Immature natural killer cell (primary cell): Measurements from ENCODE around the gene S1PR5. TPM values are rescaled to one million over a fixed set of nuclear protein-coding genes. Genes with fewer than 3 reads are reported as not detected.
"Not testable (repeated sequence)": the region's sequence is repeated elsewhere in the genome, so short reads cannot be mapped to it uniquely, and the experiment has no call there.

ENCODE experiments used
- DNase-seq, 3 donors: peaks; one replicate each; pipeline ENCODE4 v3.0.0; 2022; ENCODE audit warnings: mixed read lengths in 1 of 3
- H3K27ac Mint-ChIP-seq, 6 donors: one replicate each; pipeline ENCODE4 v1.8.0; 2020; ENCODE audit warnings: mixed read lengths in 6 of 6, mild to moderate bottlenecking in 5 of 6, inconsistent platforms in 4 of 6, moderate library complexity in 3 of 6
- H3K27me3 Mint-ChIP-seq, 3 donors: one replicate each; pipeline ENCODE4 v1.8.0; 2020 to 2021; ENCODE audit warnings: low read depth in 3 of 3, mild to moderate bottlenecking in 3 of 3, mixed read lengths in 3 of 3, moderate library complexity in 3 of 3, inconsistent platforms in 1 of 3
- H3K36me3 Mint-ChIP-seq, 3 donors: one replicate each; pipeline ENCODE4 v1.8.0; 2020; ENCODE audit warnings: mixed read lengths in 3 of 3, inconsistent platforms in 2 of 3, mild to moderate bottlenecking in 2 of 3
- H3K4me1 Mint-ChIP-seq, 2 donors: one replicate each; pipeline ENCODE4 v1.8.0; 2020; ENCODE audit warnings: inconsistent platforms in 2 of 2, mild to moderate bottlenecking in 2 of 2, mixed read lengths in 2 of 2, moderate library complexity in 1 of 2
- H3K4me3 Mint-ChIP-seq, 5 donors: one replicate each; pipeline ENCODE4 v1.8.0; 2020; ENCODE audit warnings: mild to moderate bottlenecking in 5 of 5, mixed read lengths in 5 of 5, inconsistent platforms in 3 of 5, moderate library complexity in 3 of 5
- H3K9me3 Mint-ChIP-seq, 6 donors: one replicate each; pipeline ENCODE4 v1.8.0; 2020; ENCODE audit warnings: mild to moderate bottlenecking in 6 of 6, mixed read lengths in 6 of 6, inconsistent platforms in 4 of 6, moderate library complexity in 3 of 6
- polyA plus RNA-seq, 3 donors: library from polyadenylated mRNA; unstranded; fragments of 300-500 nt; fragmentation: Illumina TruSeq; gene quantifications; one replicate each; pipeline ENCODE4 v1.2.3, GENCODE V29; 2021

Gene S1PR5
- polyA plus RNA-seq, 3 donors from 2014 or later: 383 to 659 (median 399) TPM

DNA sequence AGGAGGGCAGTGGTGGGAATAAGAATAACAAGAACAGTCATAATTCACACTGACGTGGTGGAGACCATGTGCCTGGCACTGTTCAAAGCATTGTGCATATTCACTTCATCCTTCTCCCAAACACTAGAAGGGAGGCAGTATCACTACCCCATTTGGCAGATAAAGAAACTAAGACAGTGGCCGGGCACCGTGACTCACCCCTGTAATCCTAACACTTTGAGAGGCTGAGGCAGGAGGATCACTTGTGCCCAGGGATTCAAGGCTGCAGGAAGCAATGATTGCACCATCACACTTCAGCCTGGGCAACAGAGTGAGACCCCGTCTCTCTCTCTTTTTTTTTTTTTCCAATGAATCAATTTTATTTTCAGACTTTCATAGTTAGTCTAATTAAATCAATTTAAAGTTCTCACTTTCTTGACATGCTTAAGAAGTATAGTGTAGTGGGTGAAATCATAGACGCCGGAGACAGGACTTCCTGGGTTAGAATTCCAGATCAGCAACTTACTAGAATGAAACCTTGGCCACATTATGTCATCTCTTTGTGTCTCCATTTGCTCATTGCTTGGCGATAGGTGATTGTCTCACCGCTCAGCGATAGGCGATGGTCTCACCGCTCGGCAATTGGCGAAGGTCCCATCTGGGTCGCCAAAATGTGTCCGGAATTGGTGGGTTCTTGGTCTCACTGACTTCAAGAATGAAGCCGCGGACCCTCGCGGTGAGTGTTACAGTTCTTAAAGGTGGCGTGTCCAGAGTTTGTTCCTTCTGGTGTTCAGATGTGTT is 21.1 kb upstream of the S1PR5 start:
- H3K4me1 Mint-ChIP-seq: peaks cover 19 to 28% of the 10 kb centered on the region in 2 donors
- peak overlapping the region in 3 of 6 donors; percentile 34 to 81 (median 77) for H3K27ac Mint-ChIP-seq
- no peaks in the 10 kb centered on the region for H3K9me3 Mint-ChIP-seq
- no peaks in the 10 kb centered on the region for H3K36me3 Mint-ChIP-seq
- DNase-seq: no peak
- H3K4me3 Mint-ChIP-seq: peak overlapping the region; percentile 56 to 84 (median 69)
- peaks cover 0 to 5% (median 5%) of the 10 kb centered on the region in 3 donors for H3K27me3 Mint-ChIP-seq

DNA sequence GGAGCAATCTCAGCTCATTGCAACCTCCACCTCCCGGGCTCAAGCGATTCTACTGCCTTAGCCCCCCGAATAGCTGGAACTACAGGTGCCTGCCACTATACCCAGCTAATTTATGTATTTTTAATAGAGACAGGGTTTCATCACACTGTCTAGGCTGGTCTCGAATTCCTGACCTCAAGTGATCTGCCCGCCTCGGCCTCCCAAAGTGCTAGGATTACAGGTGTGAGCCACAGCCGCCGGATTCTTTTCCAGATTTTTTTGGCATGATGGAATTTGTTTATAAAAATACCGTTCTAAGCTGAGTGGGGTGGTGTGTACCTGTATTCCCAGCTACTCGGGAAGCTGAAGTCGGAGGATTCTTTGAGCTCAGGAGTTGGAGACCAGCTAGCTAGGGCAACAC is 20.4 kb upstream of the S1PR5 start:
- DNase-seq: no peak
- peaks cover 11 to 22% of the 10 kb centered on the region in 2 donors for H3K4me1 Mint-ChIP-seq
- H3K9me3 Mint-ChIP-seq: no peaks in the 10 kb centered on the region
- no peak overlapping the region for H3K27ac Mint-ChIP-seq
- peaks cover 0 to 6% (median 0%) of the 10 kb centered on the region in 3 donors for H3K27me3 Mint-ChIP-seq
- H3K36me3 Mint-ChIP-seq: no peaks in the 10 kb centered on the region
- H3K4me3 Mint-ChIP-seq: no peak overlapping the region

DNA sequence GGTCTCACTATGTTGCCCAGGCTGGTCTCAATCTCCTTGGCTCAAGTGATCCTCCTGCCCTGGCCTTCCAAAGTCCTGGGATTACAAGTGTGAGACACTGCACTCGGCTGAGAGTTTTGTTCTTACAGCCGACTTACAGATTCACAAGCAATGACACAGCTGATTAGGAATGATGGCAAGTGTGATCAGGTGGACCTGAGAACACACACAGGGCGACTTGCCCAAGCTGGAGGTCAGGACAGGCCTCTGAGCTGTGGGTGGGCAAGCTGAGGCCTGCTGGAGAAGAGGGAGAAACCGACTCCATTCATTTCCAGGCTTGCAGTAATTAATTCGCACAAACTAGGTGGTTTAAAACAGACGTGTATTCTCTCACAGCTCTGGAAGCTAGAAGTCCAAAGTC is 18.4 kb upstream of the S1PR5 start:
- Mint-ChIP-seq H3K36me3 (no peaks in the 10 kb centered on the region), H3K27ac (no peak overlapping the region), H3K4me3 (no peak overlapping the region), H3K4me1 (peaks cover 11 to 17% of the 10 kb centered on the region in 2 donors), H3K9me3 (no peaks in the 10 kb centered on the region), H3K27me3 (peaks cover 0 to 7% (median 0%) of the 10 kb centered on the region in 3 donors)
- no peak for DNase-seq

DNA sequence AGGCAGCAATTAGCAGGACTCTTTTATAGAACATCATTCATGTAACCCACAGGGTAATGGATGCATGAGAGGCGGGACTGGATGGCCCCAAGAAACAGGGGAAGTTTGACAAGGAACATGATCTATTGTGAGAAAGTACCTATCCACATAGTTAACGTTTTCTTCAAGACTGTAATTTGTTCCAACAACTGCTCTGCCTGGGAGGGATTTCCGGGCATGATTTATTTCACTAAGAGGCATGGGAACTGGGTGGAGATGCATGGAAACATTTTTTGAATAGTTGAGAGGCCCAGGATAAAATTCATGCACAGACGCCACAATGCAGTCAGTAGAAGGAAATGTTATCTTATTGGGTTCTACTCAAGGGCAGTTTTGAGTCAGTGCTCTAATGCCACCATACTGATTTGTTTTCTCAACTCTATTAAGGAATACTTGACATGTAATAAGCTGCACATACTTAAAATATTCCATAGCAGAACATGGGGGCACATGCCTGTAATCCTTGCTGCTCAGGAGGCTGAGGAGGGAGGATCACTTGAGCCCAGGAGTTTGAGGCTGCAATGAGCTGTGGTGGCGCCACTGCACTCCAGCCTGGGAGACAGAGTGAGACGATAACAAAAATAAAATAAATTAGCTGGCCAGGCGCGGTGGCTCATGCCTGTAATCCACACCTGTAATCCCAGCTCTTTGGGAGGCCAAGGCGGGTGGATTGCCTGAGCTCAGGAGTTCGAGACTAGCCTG is 16.6 kb upstream of the S1PR5 start:
- no peak for DNase-seq
- Mint-ChIP-seq H3K27ac (no peak overlapping the region), H3K36me3 (no peaks in the 10 kb centered on the region), H3K4me3 (no peak overlapping the region), H3K9me3 (no peaks in the 10 kb centered on the region), H3K4me1 (peaks cover 8 to 11% of the 10 kb centered on the region in 2 donors), H3K27me3 (peaks cover 0 to 5% (median 0%) of the 10 kb centered on the region in 3 donors)

DNA sequence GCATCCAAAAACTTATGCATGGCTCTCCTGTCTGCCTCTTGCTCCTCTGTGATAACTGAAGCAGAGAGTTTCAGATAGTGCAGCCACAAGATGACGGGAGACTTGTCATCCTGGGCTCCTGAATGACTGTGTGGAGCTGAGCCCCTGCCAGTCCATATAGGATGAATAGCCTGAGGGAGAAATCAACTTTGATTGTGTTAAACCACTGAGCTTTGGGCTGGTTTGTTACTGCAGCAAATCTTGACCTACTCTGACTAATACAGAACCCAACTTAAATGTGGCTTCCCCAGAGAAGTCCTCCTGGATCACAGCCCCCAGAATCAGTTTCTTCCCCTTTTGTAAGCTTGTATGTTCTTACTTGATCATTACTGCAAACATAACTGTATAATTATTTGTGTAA is 15.2 kb upstream of the S1PR5 start:
- H3K4me1 Mint-ChIP-seq: peaks cover 0 to 3% of the 10 kb centered on the region in 2 donors
- H3K27ac Mint-ChIP-seq: no peak overlapping the region
- peaks cover 0 to 2% (median 0%) of the 10 kb centered on the region in 3 donors for H3K27me3 Mint-ChIP-seq
- H3K9me3 Mint-ChIP-seq: no peaks in the 10 kb centered on the region
- no peak overlapping the region for H3K4me3 Mint-ChIP-seq
- DNase-seq: no peak
- no peaks in the 10 kb centered on the region for H3K36me3 Mint-ChIP-seq

GRCh38 chr19:10526887-10527286 is 9.6 kb upstream of the S1PR5 start:
- not testable (repeated sequence) for H3K9me3 Mint-ChIP-seq, H3K4me3 Mint-ChIP-seq, DNase-seq, H3K36me3 Mint-ChIP-seq
- peaks cover 3 to 16% (median 6%) of the 10 kb centered on the region in 3 donors for H3K27me3 Mint-ChIP-seq
- H3K4me1 Mint-ChIP-seq: peaks cover 29 to 30% of the 10 kb centered on the region in 2 donors
- peak overlapping the region in 1 of 6 donors; percentile 8 for H3K27ac Mint-ChIP-seq

DNA sequence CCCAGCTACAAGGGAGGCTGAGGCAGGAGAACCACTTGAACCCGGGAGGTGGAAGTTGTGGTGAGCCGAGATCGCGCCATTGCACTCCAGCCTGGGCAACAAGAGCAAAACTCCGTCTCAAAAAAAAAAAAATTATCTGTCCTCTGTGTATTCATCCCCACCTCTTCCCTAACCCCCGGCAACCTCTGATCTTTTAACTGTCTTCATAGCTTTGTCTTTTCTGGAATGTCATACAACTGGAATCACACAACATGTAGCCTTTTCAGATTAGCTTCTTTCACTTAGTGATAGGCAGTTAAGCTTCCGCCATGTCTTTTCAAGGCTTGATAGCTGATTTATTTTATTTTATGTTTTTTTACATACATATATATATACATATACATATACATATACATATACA is 8.4 kb upstream of the S1PR5 start:
- Mint-ChIP-seq H3K9me3 (no peaks in the 10 kb centered on the region), H3K4me3 (peak overlapping the region in 2 of 5 donors; percentile 30 to 47), H3K36me3 (no peaks in the 10 kb centered on the region), H3K27ac (peak overlapping the region; percentile 55 to 90 (median 78)), H3K27me3 (peaks cover 3 to 19% (median 10%) of the 10 kb centered on the region in 3 donors), H3K4me1 (peaks cover 40 to 42% of the 10 kb centered on the region in 2 donors)
- no peak for DNase-seq

GRCh38 chr19:10523135-10523636 is 5.9 kb upstream of the S1PR5 start:
- Mint-ChIP-seq H3K4me3 (peak overlapping the region; percentile 77 to 85 (median 78)), H3K9me3 (no peaks in the 10 kb centered on the region), H3K27ac (peak overlapping the region; percentile 93 to 100 (median 99)), H3K36me3 (no peaks in the 10 kb centered on the region), H3K27me3 (peaks cover 8 to 32% (median 25%) of the 10 kb centered on the region in 3 donors), H3K4me1 (peaks cover 63% of the 10 kb centered on the region in 2 donors)
- peak; percentile 87 to 90 (median 87) for DNase-seq

GRCh38 chr19:10521461-10522171 is 4.4 kb upstream of the S1PR5 start:
- Mint-ChIP-seq H3K4me1 (peaks cover 65 to 66% of the 10 kb centered on the region in 2 donors), H3K27me3 (peaks cover 16 to 44% (median 32%) of the 10 kb centered on the region in 3 donors), H3K9me3 (no peaks in the 10 kb centered on the region), H3K4me3 (peak overlapping the region; percentile 67 to 92 (median 77)), H3K27ac (peak overlapping the region; percentile 93 to 100 (median 99)), H3K36me3 (peaks cover 0 to 4% (median 3%) of the 10 kb centered on the region in 3 donors)
- peak in 2 of 3 donors; percentile 46 to 50 for DNase-seq

DNA sequence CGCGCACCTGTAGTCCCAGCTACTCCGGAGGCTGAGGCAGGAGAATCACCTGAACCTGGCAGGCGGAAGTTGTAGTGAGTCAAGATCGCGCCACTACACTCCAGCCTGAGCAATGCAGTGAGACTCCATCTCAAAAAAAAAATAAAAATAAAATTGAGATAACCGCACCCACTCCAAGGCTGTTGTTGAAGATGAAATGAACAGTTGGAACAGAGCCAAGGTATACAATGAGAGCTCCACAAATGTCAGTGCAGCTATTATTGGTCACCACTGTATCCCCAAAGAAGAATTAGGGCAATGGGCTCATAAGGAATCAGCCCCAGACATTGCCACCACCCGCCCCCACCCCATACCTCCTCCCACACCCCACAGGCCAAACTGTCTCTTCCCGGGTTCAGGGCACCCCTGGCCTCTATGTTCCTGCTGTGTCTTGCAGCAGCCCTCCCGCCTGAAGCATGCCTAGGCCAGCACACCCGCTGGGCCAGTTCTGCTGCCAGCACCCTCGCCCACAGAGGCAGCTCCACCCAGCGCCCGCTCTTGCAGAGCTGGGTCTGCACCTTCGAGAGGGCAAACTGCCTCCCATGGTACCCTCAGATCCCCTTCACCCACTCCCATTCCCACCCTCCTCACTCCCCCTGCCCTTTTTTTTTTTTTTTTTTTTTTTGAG is 3.5 kb upstream of the S1PR5 start:
- H3K36me3 Mint-ChIP-seq: peaks cover 3 to 8% (median 6%) of the 10 kb centered on the region in 3 donors
- peak in 2 of 3 donors; percentile 56 to 62 for DNase-seq
- peaks cover 24 to 53% (median 41%) of the 10 kb centered on the region in 3 donors for H3K27me3 Mint-ChIP-seq
- peak overlapping the region; percentile 72 to 99 (median 81) for H3K4me3 Mint-ChIP-seq
- no peaks in the 10 kb centered on the region for H3K9me3 Mint-ChIP-seq
- peaks cover 64 to 66% of the 10 kb centered on the region in 2 donors for H3K4me1 Mint-ChIP-seq
- H3K27ac Mint-ChIP-seq: peak overlapping the region; percentile 93 to 100 (median 99)

DNA sequence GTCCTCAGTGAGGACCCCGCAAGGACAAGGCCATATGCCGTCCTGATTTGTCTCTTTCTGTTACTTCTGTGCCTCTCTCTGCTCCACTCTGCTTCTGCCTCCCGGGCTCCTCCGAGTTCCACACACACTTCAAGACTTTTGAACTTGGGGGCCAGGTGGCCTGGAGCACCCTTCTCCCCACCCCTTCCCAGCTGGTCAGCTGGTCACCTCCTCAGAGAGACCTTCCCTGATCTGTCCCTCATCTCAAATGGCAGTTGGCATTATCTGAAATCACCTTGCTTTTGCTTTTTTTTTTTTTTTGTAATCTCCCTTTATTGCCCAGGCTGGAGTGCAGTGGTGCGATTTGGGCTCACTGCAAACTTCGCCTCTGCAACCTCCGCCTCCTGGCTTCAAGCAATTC is 2.2 kb upstream of the S1PR5 start:
- Mint-ChIP-seq H3K4me3 (peak overlapping the region; percentile 92 to 99 (median 93)), H3K27ac (peak overlapping the region; percentile 93 to 100 (median 100)), H3K36me3 (peaks cover 10 to 17% (median 13%) of the 10 kb centered on the region in 3 donors), H3K9me3 (no peaks in the 10 kb centered on the region), H3K27me3 (peaks cover 32 to 66% (median 54%) of the 10 kb centered on the region in 3 donors), H3K4me1 (peaks cover 59 to 67% of the 10 kb centered on the region in 2 donors)
- DNase-seq: no peak

DNA sequence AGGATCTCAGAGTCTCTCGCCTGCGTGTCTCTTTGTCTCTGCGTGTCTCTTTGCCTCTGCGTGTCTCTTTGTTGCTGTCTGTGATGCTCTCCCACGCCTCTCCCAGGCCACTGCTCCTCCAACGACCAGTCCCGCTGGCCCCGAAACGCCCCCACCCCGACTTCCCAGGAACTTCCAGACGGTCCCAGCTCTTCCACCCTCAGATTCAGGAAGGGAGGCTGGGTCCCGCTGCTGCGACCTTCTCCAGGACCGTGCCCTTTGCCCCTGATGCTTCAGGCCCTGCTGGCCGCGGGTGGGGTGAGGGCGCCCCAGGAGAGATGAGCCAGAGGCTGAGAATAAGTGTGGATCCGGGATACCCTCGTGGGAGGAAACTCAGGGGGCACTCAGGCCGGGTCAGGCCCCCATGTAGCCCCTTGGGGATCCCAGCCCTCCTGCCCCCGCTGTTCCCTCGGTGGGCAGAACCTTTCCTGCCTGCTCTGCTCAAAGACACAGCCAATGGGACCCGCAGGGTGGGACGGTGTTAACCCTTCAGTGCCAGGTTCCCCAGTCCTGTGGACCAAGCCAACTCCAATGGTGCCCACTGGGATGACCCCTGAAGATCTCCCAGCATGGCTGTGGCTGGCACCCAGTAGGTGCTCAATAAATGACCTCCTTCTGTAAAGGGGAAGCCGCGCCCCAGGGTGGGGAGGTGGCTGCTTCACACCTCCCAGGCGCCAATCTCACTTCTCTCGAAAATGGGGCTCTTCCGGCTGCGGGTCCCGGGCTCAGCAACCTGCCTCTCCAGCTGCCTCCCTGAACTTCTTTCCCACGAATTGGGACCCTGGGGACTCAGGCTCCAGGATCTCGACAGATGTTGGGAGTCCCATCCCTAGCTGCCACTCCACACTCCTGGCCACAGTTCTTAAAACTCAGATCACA is 1.5 kb upstream of the S1PR5 start:
- peak overlapping the region; percentile 92 to 99 (median 93) for H3K4me3 Mint-ChIP-seq
- no peaks in the 10 kb centered on the region for H3K9me3 Mint-ChIP-seq
- peaks cover 35 to 73% (median 60%) of the 10 kb centered on the region in 3 donors for H3K27me3 Mint-ChIP-seq
- peak; percentile 80 to 81 (median 80) for DNase-seq
- H3K36me3 Mint-ChIP-seq: peaks cover 14 to 24% (median 17%) of the 10 kb centered on the region in 3 donors
- H3K27ac Mint-ChIP-seq: peak overlapping the region; percentile 93 to 100 (median 100)
- H3K4me1 Mint-ChIP-seq: peaks cover 56 to 63% of the 10 kb centered on the region in 2 donors
